Endodermal cell (in vitro differentiated cells): ENCODE results near the gene MOBP. TPM values are rescaled to one million over a fixed set of nuclear protein-coding genes. Genes with fewer than 3 reads are reported as not detected.
A peak's percentile ranks its signal among the peaks of the same experiment; 100 is the strongest.

Experiments
- DNase-seq: peaks from one replicate; pipeline ENCODE4 v3.0.0-alpha.2; 2017
- H3K27ac ChIP-seq: 2 replicates; pipeline ENCODE4 v1.5.1; 2013; ENCODE audit warnings: mild to moderate bottlenecking, low read depth, low read length, moderate library complexity
- H3K27me3 ChIP-seq: 2 replicates; pipeline ENCODE4 v1.6.1; 2013; ENCODE audit warnings: mild to moderate bottlenecking, low read length, moderate library complexity; ENCODE audit not compliant: insufficient read depth, control insufficient read depth, poor library complexity, severe bottlenecking
- H3K36me3 ChIP-seq: 2 replicates; pipeline ENCODE4 v1.7.0; 2013; ENCODE audit warnings: mild to moderate bottlenecking, low read length, moderate library complexity; ENCODE audit not compliant: control insufficient read depth, insufficient read depth
- H3K4me1 ChIP-seq: one replicate; pipeline ENCODE4 v1.7.0; 2013; ENCODE audit warnings: low read length; ENCODE audit not compliant: control insufficient read depth, insufficient read depth
- H3K4me3 ChIP-seq: 2 replicates; pipeline ENCODE4 v1.5.1; 2013; ENCODE audit warnings: mild to moderate bottlenecking, low read length, moderate library complexity
- H3K9ac ChIP-seq: 2 replicates; pipeline ENCODE4 v1.6.1; 2013; ENCODE audit warnings: mild to moderate bottlenecking, low read length, moderate library complexity; ENCODE audit not compliant: poor library complexity, severe bottlenecking; ENCODE audit errors: extremely low read depth
- H3K9me3 ChIP-seq: 2 replicates; pipeline ENCODE4 v1.6.1; 2013; ENCODE audit warnings: mild to moderate bottlenecking, low read length, moderate library complexity; ENCODE audit not compliant: control insufficient read depth
- H3K27ac Mint-ChIP-seq: 2 replicates; pipeline ENCODE4 v1.8.0; 2020; ENCODE audit warnings: mixed read lengths
- H3K27me3 Mint-ChIP-seq: 2 replicates; pipeline ENCODE4 v1.8.0; 2021; ENCODE audit warnings: mild to moderate bottlenecking, mixed read lengths; ENCODE audit not compliant: insufficient read depth
- H3K36me3 Mint-ChIP-seq: 2 replicates; pipeline ENCODE4 v1.8.0; 2020; ENCODE audit warnings: low read depth, mixed read lengths
- H3K4me1 Mint-ChIP-seq: 2 replicates; pipeline ENCODE4 v1.8.0; 2020; ENCODE audit warnings: mixed read lengths
- H3K4me3 Mint-ChIP-seq: 2 replicates; pipeline ENCODE4 v1.8.0; 2020; ENCODE audit warnings: mild to moderate bottlenecking, moderate library complexity, mixed read lengths
- H3K9me3 Mint-ChIP-seq: 2 replicates; pipeline ENCODE4 v1.8.0; 2020; ENCODE audit warnings: mild to moderate bottlenecking, mixed read lengths
- WGBS, 2 experiments: methylation state at CpG; one replicate each; pipeline versions ENCODE4 v1.1.5 to v1.1.7; 2013; ENCODE audit warnings: missing lambda C conversion rate in 2 of 2, mixed read lengths in 1 of 2; ENCODE audit not compliant: insufficient coverage in 1 of 2, insufficient read length in 1 of 2; 5-methylcytosine and 5-hydroxymethylcytosine counted together
- total RNA-seq, 2 donors: library from RNA; stranded (reverse); fragmentation: NEBNext Ultra II Directional in 1 of 2; extraction: Animal tissue kit (Norgen Biotek cat#: 25700) in 1 of 2; gene quantifications; 2 replicates in 1 of 2; 3 replicates in 1 of 2; pipeline ENCODE4 v1.2.1, GENCODE V29; 2021
- TF ChIP-seq, protein P1 (sequence below): fragments of 200-600 bp; sonication (generic); conservative IDR thresholded peaks from 2 replicates; pipeline ENCODE4 v1.5.0; 2021; ENCODE audit warnings: antibody characterized with exemption, mild to moderate bottlenecking

Gene MOBP
- total RNA-seq, 2 donors from 2014 or later, result 2.1 to 7.0 TPM

DNA sequence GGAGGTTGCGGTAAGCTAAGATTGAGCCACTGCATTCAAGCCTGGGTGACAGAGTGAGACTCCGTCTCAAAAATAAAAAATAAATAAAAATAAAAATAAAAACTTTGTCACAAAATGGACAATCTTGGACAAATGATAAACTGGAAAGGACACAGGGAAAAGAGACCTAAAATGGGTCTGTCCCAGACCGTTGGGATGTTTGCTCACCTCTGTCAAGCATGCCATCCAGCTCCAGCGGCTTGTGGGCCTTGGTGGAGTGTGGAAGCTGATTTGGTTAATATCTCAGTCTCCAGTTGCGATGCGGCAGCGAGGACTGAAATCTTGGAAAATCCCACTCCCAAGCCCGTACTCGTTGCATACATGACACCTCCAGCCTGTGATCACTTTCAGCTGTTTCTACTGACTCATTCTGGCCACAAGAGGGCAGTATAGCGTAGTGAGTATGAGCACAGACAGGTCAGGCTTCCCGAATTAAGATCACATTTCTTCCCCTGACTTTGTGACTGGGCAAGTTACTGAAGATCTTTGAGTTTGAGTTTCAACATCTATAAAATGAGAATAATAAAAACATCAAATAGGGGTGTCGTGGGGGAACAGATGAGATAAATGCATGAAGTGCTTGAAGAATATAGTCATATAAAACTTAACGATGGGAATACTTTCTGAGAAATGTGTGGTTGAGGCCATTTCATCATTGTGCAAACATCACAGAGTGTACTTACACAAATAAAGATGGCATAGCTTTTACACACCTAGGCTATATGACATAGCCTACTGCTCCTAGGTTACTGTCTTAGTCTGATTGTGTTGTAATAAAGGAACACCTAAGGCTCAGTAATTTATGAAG is 19.6 kb upstream of the MOBP start:
- peak; percentile 93 for DNase-seq
- no peak overlapping the region for H3K4me3 Mint-ChIP-seq
- peaks cover 3% of the 10 kb centered on the region for H3K4me1 Mint-ChIP-seq
- Histone ChIP-seq H3K27ac (no peak overlapping the region), H3K4me3 (no peak overlapping the region), H3K4me1 (no peaks in the 10 kb centered on the region), H3K36me3 (no peaks in the 10 kb centered on the region), H3K9me3 (no peaks in the 10 kb centered on the region), H3K9ac (no peak overlapping the region), H3K27me3 (no peaks in the 10 kb centered on the region)
- TF ChIP-seq, protein P1, sequence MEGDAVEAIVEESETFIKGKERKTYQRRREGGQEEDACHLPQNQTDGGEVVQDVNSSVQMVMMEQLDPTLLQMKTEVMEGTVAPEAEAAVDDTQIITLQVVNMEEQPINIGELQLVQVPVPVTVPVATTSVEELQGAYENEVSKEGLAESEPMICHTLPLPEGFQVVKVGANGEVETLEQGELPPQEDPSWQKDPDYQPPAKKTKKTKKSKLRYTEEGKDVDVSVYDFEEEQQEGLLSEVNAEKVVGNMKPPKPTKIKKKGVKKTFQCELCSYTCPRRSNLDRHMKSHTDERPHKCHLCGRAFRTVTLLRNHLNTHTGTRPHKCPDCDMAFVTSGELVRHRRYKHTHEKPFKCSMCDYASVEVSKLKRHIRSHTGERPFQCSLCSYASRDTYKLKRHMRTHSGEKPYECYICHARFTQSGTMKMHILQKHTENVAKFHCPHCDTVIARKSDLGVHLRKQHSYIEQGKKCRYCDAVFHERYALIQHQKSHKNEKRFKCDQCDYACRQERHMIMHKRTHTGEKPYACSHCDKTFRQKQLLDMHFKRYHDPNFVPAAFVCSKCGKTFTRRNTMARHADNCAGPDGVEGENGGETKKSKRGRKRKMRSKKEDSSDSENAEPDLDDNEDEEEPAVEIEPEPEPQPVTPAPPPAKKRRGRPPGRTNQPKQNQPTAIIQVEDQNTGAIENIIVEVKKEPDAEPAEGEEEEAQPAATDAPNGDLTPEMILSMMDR, result peak; percentile 95
- WGBS, 2 experiments, result 42 to 48% methylated on average over 5 to 12 of the region's 13 CpGs
- no peaks in the 10 kb centered on the region for H3K9me3 Mint-ChIP-seq
- H3K36me3 Mint-ChIP-seq, result no peaks in the 10 kb centered on the region
- H3K27me3 Mint-ChIP-seq, result no peaks in the 10 kb centered on the region
- no peak overlapping the region for H3K27ac Mint-ChIP-seq

DNA sequence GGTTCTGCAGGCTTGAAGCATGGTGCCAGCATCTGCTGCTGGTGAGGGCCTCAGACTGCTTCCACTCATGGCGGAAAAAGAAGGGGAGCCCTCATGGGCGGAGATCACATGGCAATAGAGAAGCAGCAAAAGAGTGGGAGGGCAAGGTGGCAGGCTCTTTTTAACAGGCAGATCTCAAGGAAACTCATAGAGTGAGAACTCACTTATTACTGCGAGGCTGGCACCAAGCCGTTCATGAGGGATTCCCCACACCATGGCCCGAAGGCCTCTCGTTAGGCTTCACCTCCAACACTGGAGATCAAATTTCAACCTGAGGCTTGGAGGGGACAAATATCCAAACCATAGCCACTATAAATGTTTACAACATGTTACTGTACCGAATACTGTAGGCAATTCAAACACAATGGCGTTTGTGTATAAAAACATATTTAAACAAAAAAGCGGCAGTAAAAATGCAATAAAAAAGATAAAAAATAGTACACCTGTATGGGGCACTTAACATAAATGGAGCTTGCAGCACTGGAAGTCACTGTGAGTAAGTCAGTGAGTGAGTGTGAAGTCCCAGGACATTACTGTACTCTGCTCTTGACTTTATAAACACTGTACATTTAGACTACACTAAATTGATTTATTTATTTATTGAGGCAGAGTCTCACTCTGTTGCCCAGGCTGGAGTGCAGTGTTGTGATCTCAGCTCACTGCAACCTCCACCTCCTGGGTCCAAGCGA is 18.8 kb upstream of the MOBP start:
- Histone ChIP-seq H3K4me1 (no peaks in the 10 kb centered on the region), H3K36me3 (no peaks in the 10 kb centered on the region), H3K4me3 (no peak overlapping the region), H3K9ac (no peak overlapping the region), H3K27me3 (no peaks in the 10 kb centered on the region), H3K9me3 (no peaks in the 10 kb centered on the region), H3K27ac (no peak overlapping the region)
- 87 to 91% methylated on average over 9 of the region's 10 CpGs for WGBS, 2 experiments
- TF ChIP-seq, protein P1, result no peak
- peak; percentile 40 for DNase-seq
- no peaks in the 10 kb centered on the region for H3K9me3 Mint-ChIP-seq
- peaks cover 7% of the 10 kb centered on the region for H3K4me1 Mint-ChIP-seq
- H3K27ac Mint-ChIP-seq, result no peak overlapping the region
- no peaks in the 10 kb centered on the region for H3K36me3 Mint-ChIP-seq
- H3K27me3 Mint-ChIP-seq, result no peaks in the 10 kb centered on the region
- no peak overlapping the region for H3K4me3 Mint-ChIP-seq

DNA sequence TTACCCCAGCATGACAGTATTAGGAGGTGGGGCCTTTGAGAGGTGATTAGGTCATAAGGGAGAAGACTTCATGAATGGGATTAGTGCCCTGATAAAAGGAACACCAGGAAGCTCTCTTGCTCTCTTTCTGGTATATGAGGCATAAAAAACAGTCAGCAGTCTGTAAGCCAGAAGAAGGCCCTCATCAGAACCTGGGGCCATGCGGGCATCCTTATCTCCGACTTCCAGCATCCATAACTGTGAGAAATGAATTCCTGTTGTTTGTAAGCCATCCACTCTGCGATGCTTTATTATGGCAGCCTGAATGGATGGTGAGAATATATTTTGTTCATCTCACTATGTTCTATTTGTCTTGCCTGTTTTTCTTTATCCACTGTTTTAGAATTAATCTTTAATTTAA is 17.7 kb upstream of the MOBP start:
- WGBS, 2 experiments, result 98 to 100% methylated on average over 1 to 3 of the region's 3 CpGs
- Histone ChIP-seq H3K4me1 (no peaks in the 10 kb centered on the region), H3K9me3 (no peaks in the 10 kb centered on the region), H3K9ac (no peak overlapping the region), H3K36me3 (no peaks in the 10 kb centered on the region), H3K4me3 (no peak overlapping the region), H3K27ac (no peak overlapping the region), H3K27me3 (no peaks in the 10 kb centered on the region)
- Mint-ChIP-seq H3K36me3 (no peaks in the 10 kb centered on the region), H3K9me3 (no peaks in the 10 kb centered on the region), H3K4me3 (no peak overlapping the region), H3K27me3 (no peaks in the 10 kb centered on the region), H3K4me1 (peaks cover 13% of the 10 kb centered on the region), H3K27ac (no peak overlapping the region)
- DNase-seq, result peak; percentile 22
- TF ChIP-seq, protein P1, result no peak
